HepG2 (cell line): ENCODE results near the gene FBXO44.

Source experiments
- MTA3 ChIP-seq: sonication (generic); formaldehyde crosslinking; IDR thresholded peaks from 2 replicates; pipeline ENCODE4 v1.4.0; 2020; ENCODE audit warnings: missing genetic modification reagents
- SMC3 ChIP-seq: IDR thresholded peaks from 2 replicates; pipeline ENCODE4 v1.6.1; 2011; ENCODE audit warnings: low read length, improper control_type of control experiment
- ZNF160 ChIP-seq: sonication (generic); formaldehyde crosslinking; IDR thresholded peaks from 2 replicates; pipeline ENCODE4 v1.8.0; 2022; ENCODE audit warnings: mild to moderate bottlenecking, inconsistent platforms, missing genetic modification reagents
- ZNF75D ChIP-seq: sonication (generic); formaldehyde crosslinking; IDR thresholded peaks from 2 replicates; pipeline ENCODE4 v1.8.1; 2023; ENCODE audit warnings: missing genetic modification reagents, mild to moderate bottlenecking, borderline replicate concordance
- ZSCAN20 ChIP-seq: sonication (generic); formaldehyde crosslinking; IDR thresholded peaks from 2 replicates; pipeline ENCODE4 v1.4.0; 2020; ENCODE audit warnings: missing genetic modification reagents, mild to moderate bottlenecking, borderline replicate concordance
- TF ChIP-seq, protein P1 (sequence below): sonication (generic); formaldehyde crosslinking; IDR thresholded peaks from 2 replicates; pipeline ENCODE4 v1.5.0; 2020; ENCODE audit warnings: mild to moderate bottlenecking, missing genetic modification reagents, moderate library complexity

DNA sequence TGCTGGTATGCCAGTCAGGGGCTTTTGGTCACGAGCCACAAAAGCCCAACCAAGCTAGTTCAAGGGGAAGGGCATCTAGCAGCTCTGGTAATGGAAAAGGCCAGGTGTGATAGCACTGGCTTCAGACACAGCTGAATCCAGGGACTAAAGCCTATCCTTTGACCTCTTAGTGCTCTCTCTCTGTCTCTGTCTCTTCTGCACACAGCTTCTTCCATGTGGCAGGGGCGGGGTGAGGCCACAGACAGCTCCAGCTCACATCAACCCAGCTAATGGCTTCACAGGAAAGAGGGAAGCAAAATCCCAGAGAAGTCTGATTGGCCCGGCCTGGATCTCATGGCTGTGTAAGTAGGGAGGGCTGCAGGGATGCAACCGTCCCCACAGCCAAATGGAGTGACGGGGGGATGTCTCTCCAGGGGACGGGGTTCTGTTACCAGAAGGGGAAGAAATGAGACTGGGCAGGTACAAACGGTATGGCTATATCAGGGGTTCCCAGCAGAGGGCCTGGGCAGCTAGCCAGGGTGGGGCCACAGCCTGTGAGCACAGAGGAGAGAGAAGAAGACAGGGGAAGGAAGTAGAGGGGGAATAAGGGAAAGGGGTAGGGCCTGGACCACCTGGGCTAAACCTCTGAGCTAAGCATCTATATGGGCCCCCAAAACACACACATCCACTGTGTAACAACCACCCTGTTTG, 42.9 kb upstream of the FBXO44 start:
- TF ChIP-seq ZNF75D (CRISPR knock-in tag) (no peak), SMC3 (no peak), MTA3 (CRISPR knock-in tag) (no peak), ZSCAN20 (CRISPR knock-in tag) (no peak), ZNF160 (CRISPR knock-in tag) (no peak)
- TF ChIP-seq, protein P1, sequence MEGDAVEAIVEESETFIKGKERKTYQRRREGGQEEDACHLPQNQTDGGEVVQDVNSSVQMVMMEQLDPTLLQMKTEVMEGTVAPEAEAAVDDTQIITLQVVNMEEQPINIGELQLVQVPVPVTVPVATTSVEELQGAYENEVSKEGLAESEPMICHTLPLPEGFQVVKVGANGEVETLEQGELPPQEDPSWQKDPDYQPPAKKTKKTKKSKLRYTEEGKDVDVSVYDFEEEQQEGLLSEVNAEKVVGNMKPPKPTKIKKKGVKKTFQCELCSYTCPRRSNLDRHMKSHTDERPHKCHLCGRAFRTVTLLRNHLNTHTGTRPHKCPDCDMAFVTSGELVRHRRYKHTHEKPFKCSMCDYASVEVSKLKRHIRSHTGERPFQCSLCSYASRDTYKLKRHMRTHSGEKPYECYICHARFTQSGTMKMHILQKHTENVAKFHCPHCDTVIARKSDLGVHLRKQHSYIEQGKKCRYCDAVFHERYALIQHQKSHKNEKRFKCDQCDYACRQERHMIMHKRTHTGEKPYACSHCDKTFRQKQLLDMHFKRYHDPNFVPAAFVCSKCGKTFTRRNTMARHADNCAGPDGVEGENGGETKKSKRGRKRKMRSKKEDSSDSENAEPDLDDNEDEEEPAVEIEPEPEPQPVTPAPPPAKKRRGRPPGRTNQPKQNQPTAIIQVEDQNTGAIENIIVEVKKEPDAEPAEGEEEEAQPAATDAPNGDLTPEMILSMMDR (CRISPR knock-in tag): no peak
